Adipocyte (in vitro differentiated cells): ENCODE results near the gene URB2.

Experiments
- DNase-seq: peaks from one replicate; pipeline ENCODE4 v3.0.0-alpha.2; 2015; ENCODE audit warnings: low read depth
- H3K27me3 ChIP-seq: replicated peaks from 2 replicates; pipeline ENCODE4 v1.7.0; 2013; ENCODE audit warnings: mild to moderate bottlenecking, low read length, moderate library complexity; ENCODE audit not compliant: control insufficient read depth, insufficient read depth
- H3K36me3 ChIP-seq: 2 replicates; pipeline ENCODE4 v1.7.0; 2013; ENCODE audit warnings: low read length, mild to moderate bottlenecking, moderate library complexity; ENCODE audit not compliant: control insufficient read depth, insufficient read depth, severe bottlenecking
- H3K4me1 ChIP-seq: 2 replicates; pipeline ENCODE4 v1.7.0; 2013; ENCODE audit warnings: mild to moderate bottlenecking, low read length, moderate library complexity; ENCODE audit not compliant: control insufficient read depth, insufficient read depth
- H3K4me3 ChIP-seq: 2 replicates; pipeline ENCODE4 v1.7.0; 2013; ENCODE audit warnings: mild to moderate bottlenecking, low read length, moderate library complexity
- H3K9ac ChIP-seq: 2 replicates; pipeline ENCODE4 v1.7.0; 2013; ENCODE audit warnings: mild to moderate bottlenecking, low read length, moderate library complexity
- H3K9me3 ChIP-seq: 2 replicates; pipeline ENCODE4 v1.7.0; 2013; ENCODE audit warnings: mild to moderate bottlenecking, low read length, moderate library complexity; ENCODE audit not compliant: control insufficient read depth

The URB2 gene

GRCh38 chr1:229671310-229671709, 45.3 kb downstream of the URB2 start:
- Histone ChIP-seq H3K27me3 (peaks cover 2% of the 10 kb centered on the region), H3K4me3 (no peak overlapping the region), H3K9me3 (no peaks in the 10 kb centered on the region), H3K4me1 (peaks cover 4% of the 10 kb centered on the region), H3K36me3 (no peaks in the 10 kb centered on the region), H3K9ac (no peak overlapping the region)
- DNase-seq: no peak

- Histone ChIP-seq H3K4me1 (peaks cover 4% of the 10 kb centered on the region), H3K4me3 (no peak overlapping the region), H3K9ac (no peak overlapping the region), H3K9me3 (no peaks in the 10 kb centered on the region), H3K36me3 (no peaks in the 10 kb centered on the region), H3K27me3 (peaks cover 2% of the 10 kb centered on the region)
- no peak for DNase-seq
Measured at GRCh38 chr1:229672246-229672645, 46.2 kb downstream of the URB2 start.

- Histone ChIP-seq H3K4me1 (peaks cover 1% of the 10 kb centered on the region), H3K27me3 (peaks cover 2% of the 10 kb centered on the region), H3K36me3 (no peaks in the 10 kb centered on the region), H3K4me3 (no peak overlapping the region), H3K9ac (no peak overlapping the region), H3K9me3 (no peaks in the 10 kb centered on the region)
- no peak for DNase-seq
Measured at GRCh38 chr1:229674042-229674441, 48.0 kb downstream of the URB2 start.

- peaks cover 4% of the 10 kb centered on the region for H3K9me3 ChIP-seq
- no peak for DNase-seq
- H3K9ac ChIP-seq: no peak overlapping the region
- peaks cover 2% of the 10 kb centered on the region for H3K27me3 ChIP-seq
- H3K4me3 ChIP-seq: no peak overlapping the region
- no peaks in the 10 kb centered on the region for H3K36me3 ChIP-seq
- H3K4me1 ChIP-seq: no peaks in the 10 kb centered on the region
Measured at GRCh38 chr1:229675396-229675795, 49.3 kb downstream of the URB2 start.

- Histone ChIP-seq H3K36me3 (no peaks in the 10 kb centered on the region), H3K27me3 (no peaks in the 10 kb centered on the region), H3K4me1 (no peaks in the 10 kb centered on the region), H3K4me3 (no peak overlapping the region), H3K9ac (no peak overlapping the region), H3K9me3 (peaks cover 43% of the 10 kb centered on the region)
- no peak for DNase-seq
Measured at GRCh38 chr1:229685149-229685548, 59.1 kb downstream of the URB2 start.

- peaks cover 21% of the 10 kb centered on the region for H3K9me3 ChIP-seq
- H3K4me3 ChIP-seq: no peak overlapping the region
- DNase-seq: no peak
- H3K4me1 ChIP-seq: peaks cover 11% of the 10 kb centered on the region
- H3K36me3 ChIP-seq: no peaks in the 10 kb centered on the region
- no peak overlapping the region for H3K9ac ChIP-seq
- H3K27me3 ChIP-seq: no peaks in the 10 kb centered on the region
Measured at GRCh38 chr1:229689273-229689672, 63.2 kb downstream of the URB2 start.

GRCh38 chr1:229689904-229690303, 63.9 kb downstream of the URB2 start:
- H3K4me3 ChIP-seq: no peak overlapping the region
- no peaks in the 10 kb centered on the region for H3K27me3 ChIP-seq
- peaks cover 17% of the 10 kb centered on the region for H3K4me1 ChIP-seq
- no peak overlapping the region for H3K9ac ChIP-seq
- H3K36me3 ChIP-seq: no peaks in the 10 kb centered on the region
- no peak for DNase-seq
- H3K9me3 ChIP-seq: peaks cover 15% of the 10 kb centered on the region

- Histone ChIP-seq H3K36me3 (no peaks in the 10 kb centered on the region), H3K9ac (no peak overlapping the region), H3K27me3 (no peaks in the 10 kb centered on the region), H3K4me3 (no peak overlapping the region), H3K9me3 (peaks cover 7% of the 10 kb centered on the region), H3K4me1 (peaks cover 21% of the 10 kb centered on the region)
- DNase-seq: no peak
Measured at GRCh38 chr1:229690662-229691061, 64.6 kb downstream of the URB2 start.

- H3K4me3 ChIP-seq: no peak overlapping the region
- DNase-seq: no peak
- no peaks in the 10 kb centered on the region for H3K27me3 ChIP-seq
- peaks cover under 1% of the 10 kb centered on the region for H3K9me3 ChIP-seq
- peaks cover 21% of the 10 kb centered on the region for H3K4me1 ChIP-seq
- no peaks in the 10 kb centered on the region for H3K36me3 ChIP-seq
- no peak overlapping the region for H3K9ac ChIP-seq
Measured at GRCh38 chr1:229691362-229691761, 65.3 kb downstream of the URB2 start.

GRCh38 chr1:229693129-229693900, 67.3 kb downstream of the URB2 start:
- Histone ChIP-seq H3K9ac (peak overlapping the region; percentile 18), H3K4me3 (no peak overlapping the region), H3K9me3 (no peaks in the 10 kb centered on the region), H3K36me3 (no peaks in the 10 kb centered on the region), H3K27me3 (no peaks in the 10 kb centered on the region), H3K4me1 (peaks cover 21% of the 10 kb centered on the region)
- DNase-seq: peak; percentile 25

GRCh38 chr1:229694053-229694693, 68.1 kb downstream of the URB2 start:
- DNase-seq: peak; percentile 51
- Histone ChIP-seq H3K36me3 (no peaks in the 10 kb centered on the region), H3K4me3 (peak overlapping the region; percentile 32), H3K27me3 (no peaks in the 10 kb centered on the region), H3K4me1 (peaks cover 21% of the 10 kb centered on the region), H3K9ac (peak overlapping the region; percentile 18), H3K9me3 (no peaks in the 10 kb centered on the region)
